ENCODE data around the gene CPS1. TPM values are rescaled to one million over a fixed set of nuclear protein-coding genes. Genes with fewer than 3 reads are reported as not detected.

CPS1 gene
- total RNA-seq, 1 donor from 2014 or later, result 7.9 TPM

- H3K27ac Mint-ChIP-seq (ENCODE audit: unreplicated experiment), result no peak overlapping the region
- no peaks in the 10 kb centered on the region for H3K27me3 Mint-ChIP-seq (ENCODE audit: low read depth)
- H3K4me3 Mint-ChIP-seq, result no peak overlapping the region
- DNase-seq (ENCODE audit: low read depth, low spot score), result no peak
- H3K9me3 Mint-ChIP-seq, result no peaks in the 10 kb centered on the region
- no peaks in the 10 kb centered on the region for H3K4me1 Mint-ChIP-seq
- no peak for TF ChIP-seq CTCF (conservative IDR thresholded peaks at IDR 0.05)
- H3K36me3 Mint-ChIP-seq (ENCODE audit: low read depth), result no peaks in the 10 kb centered on the region
Observed at GRCh38 chr2:210531482-210531881, 24.9 kb upstream of the CPS1 start.

- no peaks in the 10 kb centered on the region for H3K36me3 Mint-ChIP-seq (ENCODE audit: low read depth)
- no peak overlapping the region for H3K27ac Mint-ChIP-seq (ENCODE audit: unreplicated experiment)
- no peak for TF ChIP-seq CTCF (conservative IDR thresholded peaks at IDR 0.05)
- no peaks in the 10 kb centered on the region for H3K9me3 Mint-ChIP-seq
- no peaks in the 10 kb centered on the region for H3K27me3 Mint-ChIP-seq (ENCODE audit: low read depth)
- H3K4me3 Mint-ChIP-seq, result no peak overlapping the region
- H3K4me1 Mint-ChIP-seq, result no peaks in the 10 kb centered on the region
- no peak for DNase-seq (ENCODE audit: low read depth, low spot score)
Observed at GRCh38 chr2:210533389-210533788, 23.0 kb upstream of the CPS1 start.

GRCh38 chr2:210534879-210535278 is 21.5 kb upstream of the CPS1 start:
- no peaks in the 10 kb centered on the region for H3K36me3 Mint-ChIP-seq (ENCODE audit: low read depth)
- H3K9me3 Mint-ChIP-seq, result no peaks in the 10 kb centered on the region
- H3K4me3 Mint-ChIP-seq, result no peak overlapping the region
- no peak overlapping the region for H3K27ac Mint-ChIP-seq (ENCODE audit: unreplicated experiment)
- TF ChIP-seq CTCF (conservative IDR thresholded peaks at IDR 0.05), result no peak
- no peaks in the 10 kb centered on the region for H3K27me3 Mint-ChIP-seq (ENCODE audit: low read depth)
- DNase-seq (ENCODE audit: low read depth, low spot score), result no peak
- H3K4me1 Mint-ChIP-seq, result no peaks in the 10 kb centered on the region

- no peak for DNase-seq (ENCODE audit: low read depth, low spot score)
- no peaks in the 10 kb centered on the region for H3K9me3 Mint-ChIP-seq
- H3K27ac Mint-ChIP-seq (ENCODE audit: unreplicated experiment), result no peak overlapping the region
- no peak overlapping the region for H3K4me3 Mint-ChIP-seq
- TF ChIP-seq CTCF (conservative IDR thresholded peaks at IDR 0.05), result no peak
- H3K36me3 Mint-ChIP-seq (ENCODE audit: low read depth), result no peaks in the 10 kb centered on the region
- peaks cover 10% of the 10 kb centered on the region for H3K4me1 Mint-ChIP-seq
- no peaks in the 10 kb centered on the region for H3K27me3 Mint-ChIP-seq (ENCODE audit: low read depth)
Observed at GRCh38 chr2:210536973-210537650, 19.3 kb upstream of the CPS1 start.

- Mint-ChIP-seq H3K27me3 (ENCODE audit: low read depth) (no peaks in the 10 kb centered on the region), H3K36me3 (ENCODE audit: low read depth) (no peaks in the 10 kb centered on the region), H3K9me3 (no peaks in the 10 kb centered on the region), H3K4me3 (no peak overlapping the region), H3K27ac (ENCODE audit: unreplicated experiment) (no peak overlapping the region), H3K4me1 (peaks cover 10% of the 10 kb centered on the region)
- no peak for TF ChIP-seq CTCF (conservative IDR thresholded peaks at IDR 0.05)
- no peak for DNase-seq (ENCODE audit: low read depth, low spot score)
Observed at GRCh38 chr2:210539035-210539434, 17.4 kb upstream of the CPS1 start.

All from neural crest cell (in vitro differentiated cells).